NCI-H510A (cell line): ENCODE results near the gene CASKIN1.

Source experiments
- DNase-seq: peaks from one replicate; lab custom pipeline; 2025; lab: John Stamatoyannopoulos, UW

The CASKIN1 gene

GRCh38 chr16:2176047-2176446 is 20.4 kb downstream of the CASKIN1 start:
- no peak for DNase-seq

GRCh38 chr16:2175454-2175853 is 21.0 kb downstream of the CASKIN1 start:
- DNase-seq: no peak

- no peak for DNase-seq
These were observed 21.8 kb downstream of the CASKIN1 start for GRCh38 chr16:2174396-2175131.

GRCh38 chr16:2173916-2174315 is 22.5 kb downstream of the CASKIN1 start:
- DNase-seq: no peak

GRCh38 chr16:2173366-2173765 is 23.0 kb downstream of the CASKIN1 start:
- DNase-seq: no peak

GRCh38 chr16:2172688-2173335 is 23.6 kb downstream of the CASKIN1 start:
- no peak for DNase-seq

- no peak for DNase-seq
These were observed 24.7 kb downstream of the CASKIN1 start for GRCh38 chr16:2171601-2172178.

- no peak for DNase-seq
These were observed 25.6 kb downstream of the CASKIN1 start for GRCh38 chr16:2170587-2171435.

- DNase-seq: no peak
These were observed 26.3 kb downstream of the CASKIN1 start for GRCh38 chr16:2170080-2170479.

GRCh38 chr16:2167068-2167638 is 29.3 kb downstream of the CASKIN1 start:
- no peak for DNase-seq

- no peak for DNase-seq
These were observed 29.9 kb downstream of the CASKIN1 start for GRCh38 chr16:2166263-2167067.

- DNase-seq: no peak
These were observed 30.5 kb downstream of the CASKIN1 start for GRCh38 chr16:2165861-2166260.

GRCh38 chr16:2163211-2163881 is 33.1 kb downstream of the CASKIN1 start:
- no peak for DNase-seq

GRCh38 chr16:2162676-2163118 is 33.7 kb downstream of the CASKIN1 start:
- DNase-seq: no peak

GRCh38 chr16:2161911-2162310 is 34.5 kb downstream of the CASKIN1 start:
- no peak for DNase-seq

GRCh38 chr16:2160915-2161551 is 35.4 kb downstream of the CASKIN1 start:
- no peak for DNase-seq

- no peak for DNase-seq
These were observed 37.1 kb downstream of the CASKIN1 start for GRCh38 chr16:2159175-2159838.

GRCh38 chr16:2158262-2158638 is 38.2 kb downstream of the CASKIN1 start:
- no peak for DNase-seq

GRCh38 chr16:2157480-2158261 is 38.7 kb downstream of the CASKIN1 start:
- DNase-seq: no peak
